Astrocyte (in vitro differentiated cells and primary cell): ENCODE measurements around the gene B3GALT4.

Source experiments
- CTCF ChIP-seq: IDR thresholded peaks from 2 replicates; pipeline ENCODE4 v1.5.1; 2011; ENCODE audit warnings: low read depth, mild to moderate bottlenecking, inconsistent platforms, low read length, moderate library complexity; ENCODE audit not compliant: insufficient read depth
- EZH2 ChIP-seq: IDR thresholded peaks from 2 replicates; pipeline ENCODE4 v1.6.1; 2012; ENCODE audit warnings: mild to moderate bottlenecking, low read length, inconsistent platforms; ENCODE audit not compliant: insufficient read depth

- TF ChIP-seq CTCF (no peak), EZH2 (no peak)
Measured at GRCh38 chr6:33294086-33294823, 17.3 kb downstream of the B3GALT4 start.
